K562 (cell line): ENCODE results near the gene LCMT2. TPM values are rescaled to one million over a fixed set of nuclear protein-coding genes. Genes with fewer than 3 reads are reported as not detected.

Experiments
- AFF4 ChIP-seq: sonication (generic); formaldehyde crosslinking; IDR thresholded peaks from 2 replicates; pipeline ENCODE4 v1.8.0; 2023; ENCODE audit warnings: mild to moderate bottlenecking, missing genetic modification reagents
- ARNT ChIP-seq, 2 experiments: fragments of 450-650 bp; IDR thresholded peaks; 2 replicates each; pipeline ENCODE4 v1.6.1; 2016; ENCODE audit warnings: mild to moderate bottlenecking in 1 of 2
- CSDE1 ChIP-seq, 2 experiments: fragments of 450-650 bp; IDR thresholded peaks; 2 replicates each; pipeline ENCODE4 v1.6.1; 2016; ENCODE audit warnings: mild to moderate bottlenecking in 1 of 2
- DACH1 ChIP-seq: fragments of 450-650 bp; IDR thresholded peaks from 2 replicates; pipeline ENCODE4 v1.6.1; 2018; ENCODE audit not compliant: partially characterized antibody
- EGR1 ChIP-seq: fragments of 450-650 bp; conservative IDR thresholded peaks from 2 replicates; pipeline ENCODE4 v1.6.1; 2017; ENCODE audit warnings: mild to moderate bottlenecking
- ESRRB ChIP-seq: fragments of 250-450 bp; sonication (Bioruptor Pico); IDR thresholded peaks from 2 replicates; pipeline ENCODE4 v1.5.0; 2020; ENCODE audit warnings: mild to moderate bottlenecking, moderate library complexity, borderline replicate concordance
- HDGF ChIP-seq: fragments of 450-650 bp; IDR thresholded peaks from 2 replicates; pipeline ENCODE4 v1.6.1; 2016
- HMG20A ChIP-seq: fragments of 450-650 bp; formaldehyde crosslinking; conservative IDR thresholded peaks from 2 replicates; pipeline ENCODE4 v1.4.0; 2020; ENCODE audit warnings: mild to moderate bottlenecking, mixed read lengths
- ILF3 ChIP-seq: fragments of 450-650 bp; IDR thresholded peaks from 2 replicates; pipeline ENCODE4 v1.6.1; 2018; ENCODE audit warnings: antibody characterized with exemption, mild to moderate bottlenecking, moderate library complexity, borderline replicate concordance
- KAT7 ChIP-seq: sonication (generic); formaldehyde crosslinking; IDR thresholded peaks from 2 replicates; pipeline ENCODE4 v1.8.0; 2022; ENCODE audit warnings: missing genetic modification reagents, mild to moderate bottlenecking, borderline replicate concordance
- KLF6 ChIP-seq: fragments of 250-450 bp; sonication (Bioruptor Pico); IDR thresholded peaks from 2 replicates; pipeline ENCODE4 v1.4.0; 2020; ENCODE audit warnings: mild to moderate bottlenecking, moderate library complexity, borderline replicate concordance
- MEF2A ChIP-seq: IDR thresholded peaks from 2 replicates; pipeline ENCODE4 v1.6.1; 2011; ENCODE audit warnings: low read depth, mild to moderate bottlenecking, low read length, moderate library complexity; ENCODE audit not compliant: control insufficient read depth
- MYC ChIP-seq, 2 experiments: fragments of 250-450 bp in 1 of 2; sonication (Bioruptor Pico) in 1 of 2; IDR thresholded peaks; 2 replicates each; pipeline versions ENCODE4 v1.5.1 to v1.6.1; 2012 to 2021; ENCODE audit warnings: low read depth in 2 of 2, borderline replicate concordance in 1 of 2, improper control_type of control experiment in 1 of 2, low read length in 1 of 2, mild to moderate bottlenecking in 1 of 2, moderate library complexity in 1 of 2
- NEUROD1 ChIP-seq: fragments of 150-350 bp; IDR thresholded peaks from 2 replicates; pipeline ENCODE4 v1.6.1; 2014; ENCODE audit warnings: borderline replicate concordance, low read length, low read depth; ENCODE audit not compliant: partially characterized antibody
- NFIC ChIP-seq: fragments of 450-650 bp; IDR thresholded peaks from 2 replicates; pipeline ENCODE4 v1.6.1; 2017; ENCODE audit warnings: mild to moderate bottlenecking, inconsistent platforms
- NFIX ChIP-seq: fragments of 250-450 bp; sonication (Bioruptor Pico); IDR thresholded peaks from 2 replicates; pipeline ENCODE4 v1.4.0; 2020; ENCODE audit warnings: low read depth, mild to moderate bottlenecking, moderate library complexity
- PHB2 ChIP-seq: fragments of 450-650 bp; IDR thresholded peaks from 2 replicates; pipeline ENCODE4 v1.6.1; 2017; ENCODE audit warnings: low read depth
- PHF8 ChIP-seq: fragments of 200-600 bp; sonication (generic); IDR thresholded peaks from 2 replicates; pipeline ENCODE4 v1.6.1; 2012; ENCODE audit warnings: mixed run types, mild to moderate bottlenecking, inconsistent platforms, low read length, moderate library complexity, borderline replicate concordance
- SAFB ChIP-seq: fragments of 200-400 bp; formaldehyde crosslinking; IDR thresholded peaks from 2 replicates; pipeline ENCODE4 v1.6.1; 2017; ENCODE audit warnings: low read depth, low read length, borderline replicate concordance
- SOX6 ChIP-seq: fragments of 450-650 bp; IDR thresholded peaks from 2 replicates; pipeline ENCODE4 v1.6.1; 2014; ENCODE audit warnings: mild to moderate bottlenecking
- ZBTB33 ChIP-seq: sonication (generic); formaldehyde crosslinking; IDR thresholded peaks from 2 replicates; pipeline ENCODE4 v1.8.1; 2023; ENCODE audit warnings: mild to moderate bottlenecking, missing genetic modification reagents
- ZNF551 ChIP-seq: fragments of 250-450 bp; sonication (Bioruptor Pico); IDR thresholded peaks from 2 replicates; pipeline ENCODE4 v1.5.0; 2021; ENCODE audit warnings: mild to moderate bottlenecking, moderate library complexity
- polyA plus RNA-seq, 8 experiments: library from polyadenylated mRNA; depleted of rRNA in 4 of 8; stranded (reverse) in 5 of 8; unstranded in 3 of 8; fragments of >200 nt; fragmentation: Nextera tagmentation in 2 of 8; fragmentation: Illumina TruSeq in 1 of 8; extraction: Ambion mirVana in 2 of 8; extraction: Trizol in 1 of 8; gene quantifications; 2 replicates each; pipeline versions ENCODE4 v1.2.1 to v1.2.3, GENCODE V29; 2011 to 2014; ENCODE audit warnings: inconsistent platforms in 1 of 8, missing spikeins in 1 of 8
- total RNA-seq, 7 experiments: library from RNA; depleted of rRNA in 6 of 7; stranded (reverse); fragments of >200 nt in 6 of 7; fragmentation: Illumina TruSeq in 2 of 7; extraction: Trizol in 2 of 7; gene quantifications; 2 replicates each; pipeline versions ENCODE4 v1.2.1 to v1.2.3, GENCODE V29; 2011 to 2021; ENCODE audit warnings: low replicate concordance in 1 of 7

LCMT2 gene
- total and polyA plus RNA-seq, 9 of the 15 experiments (the other 6 are each of a cell fraction or from before 2014, with no cell fraction given), result 2.5 to 22.3 (median 15.2) TPM

DNA sequence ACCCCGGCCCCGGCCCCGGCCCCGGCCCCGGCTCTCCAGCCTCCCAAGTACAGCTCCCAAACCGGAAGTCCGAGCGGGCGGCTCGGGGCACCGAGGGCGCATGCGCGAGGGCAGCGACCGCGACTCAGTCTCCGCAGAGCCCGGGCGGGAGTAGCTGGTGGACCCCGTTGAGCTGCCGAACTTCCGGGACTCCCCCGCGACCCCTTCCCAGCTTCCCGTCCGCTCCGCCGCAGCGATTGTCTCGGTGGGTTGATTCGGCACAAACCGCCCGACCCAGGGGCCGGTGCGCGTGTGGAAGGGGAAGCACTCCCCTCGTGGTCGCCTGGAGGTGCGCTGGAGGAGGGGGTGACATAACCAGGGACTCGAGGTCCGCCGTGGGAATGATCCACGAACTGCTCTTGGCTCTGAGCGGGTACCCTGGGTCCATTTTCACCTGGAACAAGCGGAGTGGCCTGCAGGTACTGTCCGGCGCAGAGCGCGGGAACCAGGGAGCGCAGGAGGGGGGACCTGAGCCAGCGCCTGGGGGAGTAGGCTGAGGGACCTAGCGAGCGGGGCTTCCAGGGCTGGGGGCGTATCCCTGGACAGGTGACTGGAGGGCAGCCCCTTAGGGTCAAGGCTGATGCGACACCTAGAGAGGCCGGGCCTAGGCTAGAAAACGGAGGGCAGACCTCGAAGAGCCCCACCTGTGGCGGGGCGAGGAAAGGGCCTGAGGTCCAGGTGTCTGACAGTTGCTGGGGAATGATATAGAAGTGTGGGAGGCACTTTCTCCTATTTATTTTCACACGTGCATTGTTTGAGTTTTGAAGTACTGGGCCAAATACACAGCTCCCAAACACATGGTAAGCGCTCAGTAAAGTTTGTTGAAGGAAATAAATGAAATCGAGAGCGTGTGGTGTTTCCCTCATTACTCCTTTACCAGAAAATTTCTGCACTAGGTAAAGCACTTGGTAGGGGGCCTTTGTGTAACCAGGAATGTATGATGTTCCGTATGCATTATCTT lies 40.9 kb upstream of the LCMT2 start, which contains the start of the genes TUBGCP4 and ZSCAN29 (continued):
- TF ChIP-seq CSDE1 (IDR thresholded peaks at IDR 0.05), result no peak
- peak; percentile 93; the same call in 1 of the 2 replicates for TF ChIP-seq PHF8
- peak; percentile 31 for TF ChIP-seq MYC (IDR thresholded peaks at IDR 0.05; ENCODE audit: low read depth, low read length)
- no peak; the same call in 1 of the 2 replicates for TF ChIP-seq MYC (CRISPR knock-in tag; IDR thresholded peaks at IDR 0.05; ENCODE audit: borderline replicate concordance, low read depth)
- TF ChIP-seq AFF4 (CRISPR knock-in tag), result peak; percentile 85; the same call in 1 of the 2 replicates
- no peak for TF ChIP-seq ILF3
- no peak for TF ChIP-seq MEF2A
- TF ChIP-seq ZNF551 (CRISPR knock-in tag), result no peak
- TF ChIP-seq HMG20A (CRISPR knock-in tag), result no peak
- 0 out of 2 replicates have a peak, but pooled peaks have one; percentile 43 for TF ChIP-seq SOX6
- TF ChIP-seq NFIC, result no peak
- no peak for TF ChIP-seq DACH1
- TF ChIP-seq SAFB, result no peak
- no peak for TF ChIP-seq KLF6 (CRISPR knock-in tag)
- TF ChIP-seq NEUROD1, result no peak
- TF ChIP-seq ARNT (IDR thresholded peaks at IDR 0.05), result no peak
- TF ChIP-seq PHB2, result no peak
- no peak for TF ChIP-seq NFIX (CRISPR knock-in tag)
- no peak for TF ChIP-seq ESRRB (CRISPR knock-in tag)
- TF ChIP-seq EGR1, result no peak; the same call in 1 of the 2 replicates
- TF ChIP-seq ZBTB33 (CRISPR knock-in tag), result no peak
- peak; percentile 64; the same call in 1 of the 2 replicates for TF ChIP-seq KAT7 (CRISPR knock-in tag)
- TF ChIP-seq HDGF, result peak; percentile 62; the same call in 1 of the 2 replicates
